NCI-H2029 (cell line): ENCODE data around the gene ACOX2.
"Not testable (repeated sequence)": the region's sequence is repeated elsewhere in the genome, so short reads cannot be mapped to it uniquely, and the experiment has no call there.

Source experiments
- DNase-seq: peaks from one replicate; lab custom pipeline; 2025; lab: John Stamatoyannopoulos, UW

The ACOX2 gene

GRCh38 chr3:58534592-58535494 lies 2.1 kb downstream of the ACOX2 start:
- DNase-seq = no peak

- peak; percentile 38 for DNase-seq
Observed at GRCh38 chr3:58532794-58533220, 4.2 kb downstream of the ACOX2 start.

- DNase-seq = no peak
Observed at GRCh38 chr3:58531956-58532355, 5.0 kb downstream of the ACOX2 start.

GRCh38 chr3:58531555-58531954 lies 5.4 kb downstream of the ACOX2 start:
- DNase-seq = no peak

- no peak for DNase-seq
Observed at GRCh38 chr3:58530354-58530865, 6.6 kb downstream of the ACOX2 start.

- DNase-seq = no peak
Observed at GRCh38 chr3:58529516-58530353, 7.3 kb downstream of the ACOX2 start.

- DNase-seq = peak; percentile 57
Observed at GRCh38 chr3:58528629-58529028, 8.4 kb downstream of the ACOX2 start.

GRCh38 chr3:58527440-58527839 lies 9.6 kb downstream of the ACOX2 start:
- DNase-seq = not testable (repeated sequence)

GRCh38 chr3:58526515-58526957 lies 10.5 kb downstream of the ACOX2 start:
- DNase-seq = no peak

- DNase-seq = no peak
Observed at GRCh38 chr3:58524326-58524888, 12.6 kb downstream of the ACOX2 start.

- no peak for DNase-seq
Observed at GRCh38 chr3:58522759-58523425, 14.1 kb downstream of the ACOX2 start.

GRCh38 chr3:58521917-58522631 lies 14.9 kb downstream of the ACOX2 start:
- DNase-seq = no peak

GRCh38 chr3:58521336-58521670 lies 15.7 kb downstream of the ACOX2 start:
- DNase-seq = no peak

GRCh38 chr3:58520403-58521335 lies 16.3 kb downstream of the ACOX2 start:
- DNase-seq = no peak

- DNase-seq = no peak
Observed at GRCh38 chr3:58519668-58520402, 17.2 kb downstream of the ACOX2 start.

GRCh38 chr3:58518291-58518789 lies 18.6 kb downstream of the ACOX2 start:
- DNase-seq = no peak

GRCh38 chr3:58514405-58514804 lies 22.6 kb downstream of the ACOX2 start:
- no peak for DNase-seq

- no peak for DNase-seq
Observed at GRCh38 chr3:58508437-58508836, 28.6 kb downstream of the ACOX2 start.
